Camera-type eye (tissue), 1 donor: ENCODE measurements around the gene CAPRIN1. TPM values are rescaled to one million over a fixed set of nuclear protein-coding genes. Genes with fewer than 3 reads are reported as not detected.

Experiments used
- total RNA-seq: library from RNA; depleted of rRNA; stranded (reverse); fragments of >200 nt; gene quantifications from one replicate; pipeline ENCODE4 v1.2.3, GENCODE V29; 2014

CAPRIN1 gene
- 304 TPM for total RNA-seq

DNA sequence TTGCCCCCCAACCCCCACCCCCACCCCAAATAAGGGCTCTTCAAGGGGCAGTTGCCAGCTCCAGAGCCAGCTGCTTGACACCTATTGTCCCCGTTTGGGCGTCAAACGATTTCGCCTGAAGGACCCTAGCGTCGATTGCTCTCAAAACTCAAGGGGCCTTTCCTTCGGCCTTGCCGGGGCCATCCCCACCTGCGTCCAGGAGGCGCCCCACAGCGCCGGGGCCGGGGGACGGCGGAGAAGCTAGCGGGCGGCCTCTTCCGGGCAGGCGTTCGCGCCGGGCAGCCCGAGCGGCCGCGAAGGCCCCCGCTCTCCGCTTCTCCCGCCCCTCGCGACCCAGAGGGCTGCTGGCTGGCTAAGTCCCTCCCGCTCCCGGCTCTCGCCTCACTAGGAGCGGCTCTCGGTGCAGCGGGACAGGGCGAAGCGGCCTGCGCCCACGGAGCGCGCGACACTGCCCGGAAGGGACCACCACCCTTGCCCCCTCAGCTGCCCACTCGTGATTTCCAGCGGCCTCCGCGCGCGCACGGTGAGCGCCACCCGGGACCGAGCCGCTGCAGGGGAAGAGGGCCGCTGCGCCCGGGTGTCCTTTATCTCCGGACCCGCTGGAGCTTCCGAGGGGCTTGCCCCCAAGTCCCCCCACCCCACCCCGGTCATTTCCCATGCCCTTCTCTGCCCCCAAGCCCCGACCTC lies at the start of gene CAPRIN1:
CAPRIN1 (plus strand) TSS at position 383 of the 687 bp plus-strand sequence. CDS start 690 bp downstream, outside the sequence.

DNA sequence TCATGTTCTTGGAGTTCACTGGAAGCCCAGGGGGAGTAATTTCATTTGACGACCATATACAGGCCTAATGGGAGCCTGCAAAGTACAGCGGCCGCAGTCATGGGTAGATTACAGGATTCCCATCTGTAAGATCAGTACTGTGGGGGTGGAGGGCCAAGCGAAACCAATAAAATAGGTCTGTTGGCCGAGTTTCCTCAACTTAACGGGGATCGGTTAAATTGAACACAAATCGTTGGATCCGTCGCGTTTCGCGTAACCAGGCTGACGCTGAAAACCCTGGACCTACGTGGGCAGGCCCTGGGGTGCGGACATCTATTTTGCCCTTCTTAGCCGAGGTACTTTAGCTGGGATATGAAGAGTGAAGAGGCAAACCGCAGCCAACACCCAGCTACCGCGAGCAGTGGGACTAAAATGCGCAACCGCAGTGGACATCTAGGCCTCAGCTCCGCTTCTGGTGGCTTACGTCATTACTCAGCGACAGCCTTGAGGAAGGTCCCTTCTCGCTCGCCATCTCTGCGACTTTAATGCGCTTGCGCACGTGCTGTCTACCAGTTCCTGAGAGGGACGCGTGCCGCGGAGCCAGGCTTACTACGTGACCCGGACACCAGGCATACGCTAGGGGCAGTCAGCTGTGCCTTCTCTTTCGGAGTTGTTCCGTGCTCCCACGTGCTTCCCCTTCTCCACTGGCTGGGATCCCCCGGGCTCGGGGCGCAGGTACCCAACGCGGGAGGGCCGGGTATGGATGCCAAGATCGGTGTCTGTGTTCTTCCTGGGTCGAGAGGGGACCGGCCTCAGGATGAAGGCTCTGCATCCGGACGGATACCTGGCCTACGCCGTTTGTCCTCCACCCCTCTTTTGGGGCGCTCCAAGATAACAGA lies 53.8 kb downstream of the CAPRIN1 start, which contains the start of gene NAT10:
NAT10 (plus strand) TSS at position 551 of the 878 bp plus-strand sequence. CDS start 2,597 bp downstream, outside the sequence.

Other genes starting within 250 kb of the CAPRIN1 start
- gene LMO2, start 159.7 kb upstream of the CAPRIN1 start, total RNA-seq = 17.5 TPM
- 23.6 TPM for gene NAT10, start 53.9 kb downstream of the CAPRIN1 start, total RNA-seq